Neutrophil (primary cell): Measurements from ENCODE around the gene TGM3.

Experiments
- H3K27ac ChIP-seq: fragments of 200-600 bp; sonication (generic); 2 replicates; pipeline ENCODE4 v1.5.1; 2016; ENCODE audit warnings: mild to moderate bottlenecking, moderate library complexity
- H3K27me3 ChIP-seq: fragments of 200-600 bp; sonication (generic); 2 replicates; pipeline ENCODE4 v1.6.0; 2016; ENCODE audit warnings: mild to moderate bottlenecking
- H3K36me3 ChIP-seq: fragments of 200-600 bp; sonication (generic); 2 replicates; pipeline ENCODE4 v1.5.1; 2017
- H3K4me1 ChIP-seq, 2 experiments: fragments of 200-600 bp in 1 of 2; sonication (generic) in 1 of 2; 1 replicate in 1 of 2; 2 replicates in 1 of 2; pipeline versions ENCODE4 v1.5.1 to v1.6.1; 2013 to 2016; ENCODE audit warnings: low read depth in 1 of 2, low read length in 1 of 2, mild to moderate bottlenecking in 1 of 2, moderate library complexity in 1 of 2; ENCODE audit not compliant: control insufficient read depth in 1 of 2, insufficient read depth in 1 of 2
- H3K4me3 ChIP-seq, 2 experiments: fragments of 200-600 bp in 1 of 2; sonication (generic) in 1 of 2; 1 replicate in 1 of 2; 2 replicates in 1 of 2; pipeline ENCODE4 v1.5.1; 2013 to 2016; ENCODE audit warnings: low read depth in 1 of 2, low read length in 1 of 2, mild to moderate bottlenecking in 1 of 2, moderate library complexity in 1 of 2
- H3K9me3 ChIP-seq: fragments of 200-600 bp; sonication (generic); 2 replicates; pipeline ENCODE4 v1.5.1; 2016
- CTCF ChIP-seq: fragments of 200-600 bp; sonication (generic); IDR thresholded peaks from 2 replicates; pipeline ENCODE4 v1.5.1; 2016; ENCODE audit warnings: antibody characterized with exemption

TGM3 gene

GRCh38 chr20:2292416-2293110 is 3.2 kb upstream of the TGM3 start:
- H3K27me3 ChIP-seq: no peaks in the 10 kb centered on the region
- H3K9me3 ChIP-seq: no peaks in the 10 kb centered on the region
- H3K27ac ChIP-seq: peak overlapping the region; percentile 99
- peak; percentile 82 for TF ChIP-seq CTCF
- peaks cover 92 to 96% of the 10 kb centered on the region in 2 experiments for H3K4me1 ChIP-seq
- H3K36me3 ChIP-seq: no peaks in the 10 kb centered on the region
- H3K4me3 ChIP-seq: peak overlapping the region; percentile 23 to 30

GRCh38 chr20:2293486-2293885 is 2.3 kb upstream of the TGM3 start:
- no peaks in the 10 kb centered on the region for H3K36me3 ChIP-seq
- peak overlapping the region; percentile 23 to 30 for H3K4me3 ChIP-seq
- H3K27me3 ChIP-seq: no peaks in the 10 kb centered on the region
- peaks cover 92 to 94% of the 10 kb centered on the region in 2 experiments for H3K4me1 ChIP-seq
- no peak for TF ChIP-seq CTCF
- H3K9me3 ChIP-seq: no peaks in the 10 kb centered on the region
- peak overlapping the region; percentile 99 for H3K27ac ChIP-seq

GRCh38 chr20:2293971-2294370 is 1.8 kb upstream of the TGM3 start:
- H3K4me1 ChIP-seq: peaks cover 92 to 94% of the 10 kb centered on the region in 2 experiments
- no peaks in the 10 kb centered on the region for H3K9me3 ChIP-seq
- no peaks in the 10 kb centered on the region for H3K36me3 ChIP-seq
- no peaks in the 10 kb centered on the region for H3K27me3 ChIP-seq
- peak overlapping the region; percentile 99 for H3K27ac ChIP-seq
- H3K4me3 ChIP-seq: peak overlapping the region in 1 of 2 experiments; percentile 23
- TF ChIP-seq CTCF: no peak

GRCh38 chr20:2295286-2295685 is 515 bp upstream of the TGM3 start:
- Histone ChIP-seq H3K4me3 (no peak overlapping the region), H3K27ac (peak overlapping the region; percentile 99), H3K36me3 (no peaks in the 10 kb centered on the region), H3K27me3 (no peaks in the 10 kb centered on the region), H3K4me1 (peaks cover 92 to 94% of the 10 kb centered on the region in 2 experiments), H3K9me3 (no peaks in the 10 kb centered on the region)
- TF ChIP-seq CTCF: no peak

- peak overlapping the region; percentile 99 for H3K27ac ChIP-seq
- H3K36me3 ChIP-seq: no peaks in the 10 kb centered on the region
- no peak overlapping the region for H3K4me3 ChIP-seq
- no peaks in the 10 kb centered on the region for H3K27me3 ChIP-seq
- H3K9me3 ChIP-seq: no peaks in the 10 kb centered on the region
- peaks cover 92 to 93% of the 10 kb centered on the region in 2 experiments for H3K4me1 ChIP-seq
- no peak for TF ChIP-seq CTCF
These were observed 939 bp downstream of the TGM3 start for GRCh38 chr20:2296524-2297356.
